ENCODE measurements around the gene COG5. TPM values are rescaled to one million over a fixed set of nuclear protein-coding genes. Genes with fewer than 3 reads are reported as not detected.

Gene COG5
- total RNA-seq, 1 donor from 2014 or later, result 44.7 TPM

GRCh38 chr7:107502154-107502553 lies 61.6 kb downstream of the COG5 start:
- no peaks in the 10 kb centered on the region for H3K27me3 Mint-ChIP-seq (ENCODE audit: unreplicated experiment)
- peaks cover 7% of the 10 kb centered on the region for H3K36me3 Mint-ChIP-seq (ENCODE audit: unreplicated experiment)
- no peak for TF ChIP-seq CTCF (IDR thresholded peaks at IDR 0.05)
- peaks cover 3% of the 10 kb centered on the region for H3K9me3 Mint-ChIP-seq (ENCODE audit: unreplicated experiment)
- H3K4me1 Mint-ChIP-seq (ENCODE audit: unreplicated experiment), result no peaks in the 10 kb centered on the region
- H3K4me3 Mint-ChIP-seq (ENCODE audit: unreplicated experiment), result no peak overlapping the region
- no peak for DNase-seq (ENCODE audit: extremely low spot score, unreplicated experiment)
- H3K27ac Mint-ChIP-seq (ENCODE audit: unreplicated experiment), result no peak overlapping the region

GRCh38 chr7:107501593-107501992 lies 62.1 kb downstream of the COG5 start:
- H3K9me3 Mint-ChIP-seq (ENCODE audit: unreplicated experiment), result peaks cover 5% of the 10 kb centered on the region
- peak; percentile 47 for TF ChIP-seq CTCF (IDR thresholded peaks at IDR 0.05)
- H3K4me3 Mint-ChIP-seq (ENCODE audit: unreplicated experiment), result no peak overlapping the region
- no peaks in the 10 kb centered on the region for H3K27me3 Mint-ChIP-seq (ENCODE audit: unreplicated experiment)
- H3K36me3 Mint-ChIP-seq (ENCODE audit: unreplicated experiment), result peaks cover 7% of the 10 kb centered on the region
- DNase-seq (ENCODE audit: extremely low spot score, unreplicated experiment), result no peak
- no peak overlapping the region for H3K27ac Mint-ChIP-seq (ENCODE audit: unreplicated experiment)
- H3K4me1 Mint-ChIP-seq (ENCODE audit: unreplicated experiment), result no peaks in the 10 kb centered on the region

- Mint-ChIP-seq H3K27ac (ENCODE audit: unreplicated experiment) (no peak overlapping the region), H3K9me3 (ENCODE audit: unreplicated experiment) (peaks cover 5% of the 10 kb centered on the region), H3K27me3 (ENCODE audit: unreplicated experiment) (no peaks in the 10 kb centered on the region), H3K36me3 (ENCODE audit: unreplicated experiment) (peaks cover 3% of the 10 kb centered on the region), H3K4me3 (ENCODE audit: unreplicated experiment) (no peak overlapping the region), H3K4me1 (ENCODE audit: unreplicated experiment) (no peaks in the 10 kb centered on the region)
- TF ChIP-seq CTCF (IDR thresholded peaks at IDR 0.05), result no peak
- DNase-seq (ENCODE audit: extremely low spot score, unreplicated experiment), result no peak
Observed at GRCh38 chr7:107499731-107500130, 64.0 kb downstream of the COG5 start.

- no peak overlapping the region for H3K4me3 Mint-ChIP-seq (ENCODE audit: unreplicated experiment)
- H3K36me3 Mint-ChIP-seq (ENCODE audit: unreplicated experiment), result no peaks in the 10 kb centered on the region
- no peak for TF ChIP-seq CTCF (IDR thresholded peaks at IDR 0.05)
- peaks cover 5% of the 10 kb centered on the region for H3K9me3 Mint-ChIP-seq (ENCODE audit: unreplicated experiment)
- H3K4me1 Mint-ChIP-seq (ENCODE audit: unreplicated experiment), result no peaks in the 10 kb centered on the region
- H3K27me3 Mint-ChIP-seq (ENCODE audit: unreplicated experiment), result no peaks in the 10 kb centered on the region
- DNase-seq (ENCODE audit: extremely low spot score, unreplicated experiment), result no peak
- no peak overlapping the region for H3K27ac Mint-ChIP-seq (ENCODE audit: unreplicated experiment)
Observed at GRCh38 chr7:107495516-107495915, 68.2 kb downstream of the COG5 start.

- Mint-ChIP-seq H3K27ac (ENCODE audit: unreplicated experiment) (no peak overlapping the region), H3K27me3 (ENCODE audit: unreplicated experiment) (no peaks in the 10 kb centered on the region), H3K9me3 (ENCODE audit: unreplicated experiment) (peaks cover 5% of the 10 kb centered on the region), H3K4me1 (ENCODE audit: unreplicated experiment) (no peaks in the 10 kb centered on the region), H3K36me3 (ENCODE audit: unreplicated experiment) (no peaks in the 10 kb centered on the region), H3K4me3 (ENCODE audit: unreplicated experiment) (no peak overlapping the region)
- no peak for DNase-seq (ENCODE audit: extremely low spot score, unreplicated experiment)
- no peak for TF ChIP-seq CTCF (IDR thresholded peaks at IDR 0.05)
Observed at GRCh38 chr7:107494884-107495283, 68.8 kb downstream of the COG5 start.
